ENCODE results near the gene CFAP126. TPM values are rescaled to one million over a fixed set of nuclear protein-coding genes. Genes with fewer than 3 reads are reported as not detected.
A peak's percentile ranks its signal among the peaks of the same experiment; 100 is the strongest.
"Not testable (repeated sequence)": the region's sequence is repeated elsewhere in the genome, so short reads cannot be mapped to it uniquely, and the experiment has no call there.

The CFAP126 gene, protein sequence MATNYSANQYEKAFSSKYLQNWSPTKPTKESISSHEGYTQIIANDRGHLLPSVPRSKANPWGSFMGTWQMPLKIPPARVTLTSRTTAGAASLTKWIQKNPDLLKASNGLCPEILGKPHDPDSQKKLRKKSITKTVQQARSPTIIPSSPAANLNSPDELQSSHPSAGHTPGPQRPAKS
- total RNA-seq (not detected), polyA plus RNA-seq (not detected)
- long read RNA-seq, donor 1 = 0 reads
- long read RNA-seq, donor 2, partial matches to known transcripts = 0 of 2 reads
- long read RNA-seq, donor 2, other reads (novel, unspliced or antisense) = 2 of 2 reads

DNA sequence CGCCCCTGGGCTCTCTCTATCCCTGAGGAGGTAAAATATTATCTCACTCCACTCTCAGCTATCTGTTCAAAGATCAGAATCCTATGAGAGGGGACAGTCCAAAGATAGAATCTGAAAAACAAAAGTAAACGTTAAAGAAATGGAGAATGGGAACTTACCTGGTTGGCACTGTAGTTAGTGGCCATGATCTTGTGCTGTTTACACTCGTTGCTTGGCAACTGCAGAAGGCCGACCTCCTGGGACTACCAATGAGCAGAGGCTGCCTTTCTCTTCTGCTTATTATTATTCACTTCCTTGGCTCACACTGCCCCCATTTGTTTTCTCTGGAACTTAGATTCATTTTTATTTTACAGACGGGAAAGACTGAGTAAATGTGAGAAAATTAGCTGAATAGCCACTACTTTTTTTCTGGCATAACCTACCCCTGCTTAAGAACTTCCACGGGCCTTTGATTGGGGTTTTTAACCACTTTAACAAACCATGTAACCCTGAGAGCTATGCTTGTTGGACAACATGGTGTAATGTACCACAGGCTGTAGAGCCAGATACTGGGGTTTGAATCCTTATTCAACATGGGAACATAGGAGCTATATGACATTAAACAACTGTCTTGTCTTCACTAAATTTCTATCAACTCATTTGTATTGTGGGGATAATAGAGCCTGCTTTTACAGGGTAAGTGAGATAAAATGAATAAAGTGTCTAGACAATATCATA lies at the start of gene CFAP126:
Gene CFAP126, minus strand, starts transcription at position 193 of the 717 bp plus-strand sequence. Its CDS starts 8 bp downstream, at position 185.
- no peaks in the 10 kb centered on the region for H3K27me3 ChIP-seq (ENCODE audit: control insufficient read depth in 1 of 2, insufficient read depth in 2 of 2, low read length in 1 of 2)
- ATAC-seq (ENCODE audit: low FRiP score) (peak; percentile 92), DNase-seq (peak in 1 of 2 donors; percentile 84)
- no peaks in the 10 kb centered on the region for H3K9me3 ChIP-seq (ENCODE audit: control insufficient read depth, low read length)
- WGBS, 2 donors = 16% methylated on average over 6 of the region's 6 CpGs
- no peaks in the 10 kb centered on the region for H3K4me1 ChIP-seq (ENCODE audit: control insufficient read depth in 1 of 2, insufficient read depth in 2 of 2, low read length in 2 of 2)
- H3K4me3 ChIP-seq (ENCODE audit: low read length in 2 of 2) = no peak within 1 kb of the TSS
- intact Hi-C loops (cut with DNase I) = loop anchor here (2.0 to 5.0 kb wide), 2 partner anchors 53 to 141 kb away; partner anchors contain the start of genes TOMM40L (in 2 of the 2) and SDHC (in 1 of the 2)
- H3K27ac ChIP-seq (ENCODE audit: low read depth in 1 of 2, low read length in 2 of 2) = peak within 1 kb of the TSS; percentile 67 to 79
- peaks cover 0 to 2% of the 10 kb centered on the region in 2 donors for H3K36me3 ChIP-seq (ENCODE audit: control insufficient read depth in 1 of 2, insufficient read depth in 2 of 2, low read length in 1 of 2)

DNA sequence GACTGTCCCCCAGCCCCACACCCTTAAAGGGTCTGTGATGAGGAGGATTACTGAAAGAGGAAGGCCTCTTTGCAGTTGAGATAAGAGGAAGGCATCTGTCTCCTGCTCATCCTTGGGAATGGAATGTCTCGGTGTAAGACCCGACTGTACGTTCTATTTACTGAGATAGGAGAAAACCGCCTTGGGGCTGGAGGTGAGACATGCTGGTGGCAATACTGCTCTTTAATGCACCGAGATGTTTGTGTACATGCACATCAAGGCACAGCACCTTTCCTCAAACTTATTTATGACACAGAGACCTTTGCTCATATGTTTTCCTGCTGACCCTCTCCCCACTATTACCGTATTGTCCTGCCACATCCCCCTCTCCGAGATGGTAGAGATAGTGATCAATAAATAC lies 45.4 kb upstream of the CFAP126 start:
- intact Hi-C loops (cut with DNase I) = not testable (repeated sequence)
- 95 to 97% methylated on average over 7 of the region's 7 CpGs for WGBS, 2 donors

DNA sequence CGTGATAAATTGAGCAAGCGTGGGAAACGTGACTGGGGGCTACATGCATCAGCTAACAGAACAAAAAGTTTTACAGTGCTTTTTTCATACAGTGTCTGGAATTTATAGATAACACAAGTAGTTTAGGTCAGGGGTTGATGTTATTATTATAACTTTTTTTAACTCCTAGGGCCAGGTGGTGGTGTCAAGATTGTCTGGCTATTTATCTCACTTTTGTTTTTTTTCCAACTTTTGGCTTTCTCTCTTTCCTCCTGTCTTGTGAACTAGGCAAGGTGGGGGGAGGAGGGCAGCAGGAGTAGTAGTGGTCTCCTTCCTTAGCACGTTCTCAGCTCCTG lies 42.9 kb upstream of the CFAP126 start:
- 65 to 68% methylated on average over 4 of the region's 4 CpGs for WGBS, 2 donors
- H3K4me1 ChIP-seq (ENCODE audit: control insufficient read depth in 1 of 2, insufficient read depth in 2 of 2, low read length in 2 of 2); H3K9me3 ChIP-seq (ENCODE audit: control insufficient read depth, low read length); DNase-seq; H3K36me3 ChIP-seq (ENCODE audit: control insufficient read depth in 1 of 2, insufficient read depth in 2 of 2, low read length in 1 of 2); H3K4me3 ChIP-seq (ENCODE audit: low read length in 2 of 2); H3K27ac ChIP-seq (ENCODE audit: low read depth in 1 of 2, low read length in 2 of 2); intact Hi-C loops (cut with DNase I); H3K27me3 ChIP-seq (ENCODE audit: control insufficient read depth in 1 of 2, insufficient read depth in 2 of 2, low read length in 1 of 2); ATAC-seq (ENCODE audit: low FRiP score): not testable (repeated sequence)

More for the DNA sequence above, 45.4 kb upstream of the CFAP126 start:
- H3K27ac ChIP-seq (ENCODE audit: low read depth in 1 of 2, low read length in 2 of 2); H3K4me3 ChIP-seq (ENCODE audit: low read length in 2 of 2); DNase-seq; H3K4me1 ChIP-seq (ENCODE audit: control insufficient read depth in 1 of 2, insufficient read depth in 2 of 2, low read length in 2 of 2); H3K36me3 ChIP-seq (ENCODE audit: control insufficient read depth in 1 of 2, insufficient read depth in 2 of 2, low read length in 1 of 2); H3K9me3 ChIP-seq (ENCODE audit: control insufficient read depth, low read length); H3K27me3 ChIP-seq (ENCODE audit: control insufficient read depth in 1 of 2, insufficient read depth in 2 of 2, low read length in 1 of 2); ATAC-seq (ENCODE audit: low FRiP score): not testable (repeated sequence)

DNA sequence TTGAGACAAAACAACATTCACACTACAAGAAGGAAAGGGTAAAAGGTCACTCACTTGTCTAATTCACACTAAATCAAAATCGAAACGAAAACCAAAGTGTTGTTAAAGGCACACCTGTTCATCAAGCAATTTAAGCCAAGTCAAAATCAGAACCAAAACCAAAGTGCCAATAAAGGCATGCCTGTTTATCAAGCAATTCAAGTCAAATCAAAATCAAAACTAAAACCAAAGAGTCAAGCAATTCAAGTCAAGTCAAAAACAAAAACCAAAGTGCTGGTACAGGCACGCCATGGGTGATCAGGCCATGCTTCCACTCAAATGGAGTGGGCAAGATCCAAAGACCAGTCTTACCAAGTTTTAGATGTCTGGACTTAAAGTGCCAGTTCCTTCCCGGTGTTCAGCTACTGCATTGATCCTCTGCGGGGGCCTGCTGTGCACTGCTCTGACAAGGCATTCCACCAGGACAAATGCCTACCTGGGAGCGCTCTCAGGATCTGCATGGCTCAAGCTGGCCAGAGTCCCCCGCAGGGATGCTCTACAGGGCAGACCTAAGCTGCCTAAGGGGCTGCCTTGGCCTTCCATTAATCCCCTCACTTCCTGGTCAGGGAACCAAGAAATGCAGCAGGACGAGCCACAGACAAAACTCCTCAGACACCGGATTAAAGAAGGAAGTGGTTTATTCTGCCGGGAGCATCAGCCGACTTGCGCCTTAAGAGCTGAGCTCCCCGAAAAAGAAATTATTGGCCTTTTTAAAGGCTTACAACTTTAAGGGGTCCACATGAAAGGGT lies 42.4 kb upstream of the CFAP126 start:
- H3K27me3 ChIP-seq (ENCODE audit: control insufficient read depth in 1 of 2, insufficient read depth in 2 of 2, low read length in 1 of 2); DNase-seq; intact Hi-C loops (cut with DNase I); ATAC-seq (ENCODE audit: low FRiP score); H3K27ac ChIP-seq (ENCODE audit: low read depth in 1 of 2, low read length in 2 of 2); H3K4me3 ChIP-seq (ENCODE audit: low read length in 2 of 2); H3K9me3 ChIP-seq (ENCODE audit: control insufficient read depth, low read length); H3K36me3 ChIP-seq (ENCODE audit: control insufficient read depth in 1 of 2, insufficient read depth in 2 of 2, low read length in 1 of 2); H3K4me1 ChIP-seq (ENCODE audit: control insufficient read depth in 1 of 2, insufficient read depth in 2 of 2, low read length in 2 of 2): not testable (repeated sequence)
- 75 to 76% methylated on average over 13 of the region's 13 CpGs for WGBS, 2 donors

DNA sequence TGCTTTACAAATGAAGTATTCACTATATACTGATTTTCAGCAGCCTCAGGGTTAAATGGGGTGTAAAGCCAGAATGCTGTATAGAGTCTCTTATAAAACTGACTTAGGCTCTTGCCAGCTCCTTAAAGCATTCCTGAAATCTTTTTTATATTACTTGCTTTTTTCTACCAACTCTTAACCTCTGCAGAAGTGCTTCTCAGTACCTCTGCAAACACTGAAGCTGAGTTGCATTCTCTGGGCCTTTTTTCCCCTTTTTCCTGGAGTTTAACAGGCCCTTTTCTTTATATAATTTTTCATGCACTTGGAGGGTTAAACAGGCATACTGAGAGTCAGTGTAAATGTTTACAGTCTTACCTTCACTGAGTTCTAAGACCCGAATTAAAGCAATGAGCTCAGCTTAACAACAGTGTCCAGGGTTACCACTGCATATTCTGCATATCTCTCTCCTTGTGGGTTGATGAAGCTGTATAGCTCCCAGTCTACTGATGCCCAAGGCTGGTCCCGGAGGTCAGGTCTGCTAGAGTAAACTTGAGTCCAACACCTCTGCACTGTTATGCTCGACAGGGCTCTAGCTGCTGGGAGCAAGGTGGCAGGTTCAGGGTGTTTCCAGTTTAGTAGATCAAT lies 40.9 kb upstream of the CFAP126 start:
- Histone ChIP-seq H3K4me3 (ENCODE audit: low read length in 2 of 2) (no peak overlapping the region), H3K4me1 (ENCODE audit: control insufficient read depth in 1 of 2, insufficient read depth in 2 of 2, low read length in 2 of 2) (no peaks in the 10 kb centered on the region), H3K27me3 (ENCODE audit: control insufficient read depth in 1 of 2, insufficient read depth in 2 of 2, low read length in 1 of 2) (no peaks in the 10 kb centered on the region), H3K27ac (ENCODE audit: low read depth in 1 of 2, low read length in 2 of 2) (no peak overlapping the region), H3K9me3 (ENCODE audit: control insufficient read depth, low read length) (no peaks in the 10 kb centered on the region), H3K36me3 (ENCODE audit: control insufficient read depth in 1 of 2, insufficient read depth in 2 of 2, low read length in 1 of 2) (no peaks in the 10 kb centered on the region)
- no peak for ATAC-seq (ENCODE audit: low FRiP score)
- intact Hi-C loops (cut with DNase I) = no loop called here
- no peak for DNase-seq
- WGBS, 2 donors = 33 to 36% methylated on average over 3 of the region's 3 CpGs

DNA sequence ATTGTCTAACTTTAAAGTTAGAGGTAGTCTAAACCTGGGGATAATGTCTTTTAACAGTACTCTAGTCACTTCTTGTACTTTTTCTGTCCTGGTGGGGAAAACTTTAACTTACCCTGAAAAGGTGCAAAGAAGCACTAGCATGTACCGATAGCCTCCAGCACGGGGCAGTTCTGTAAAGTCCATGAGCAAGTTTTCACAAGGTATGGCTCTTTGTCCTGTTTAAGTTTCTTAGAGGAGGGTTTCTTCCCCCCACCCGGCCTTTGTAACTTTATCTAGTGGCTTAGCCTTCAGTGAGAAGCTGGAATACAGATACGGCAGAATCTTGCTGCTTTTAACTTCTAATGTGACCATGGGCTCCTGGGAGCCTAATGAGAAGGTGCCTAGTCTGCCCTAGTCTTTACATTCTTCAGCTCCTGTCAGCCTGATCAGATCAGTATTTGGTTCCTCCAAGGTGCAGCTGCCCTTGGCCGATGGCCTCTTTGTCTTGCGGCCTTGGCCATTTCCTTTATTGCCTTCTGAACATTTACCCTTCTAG lies 39.8 kb upstream of the CFAP126 start:
- intact Hi-C loops (cut with DNase I) = no loop called here
- WGBS, 2 donors = 85 to 87% methylated on average over 6 of the region's 6 CpGs
- Histone ChIP-seq H3K9me3 (ENCODE audit: control insufficient read depth, low read length) (no peaks in the 10 kb centered on the region), H3K27me3 (ENCODE audit: control insufficient read depth in 1 of 2, insufficient read depth in 2 of 2, low read length in 1 of 2) (no peaks in the 10 kb centered on the region), H3K4me1 (ENCODE audit: control insufficient read depth in 1 of 2, insufficient read depth in 2 of 2, low read length in 2 of 2) (no peaks in the 10 kb centered on the region), H3K27ac (ENCODE audit: low read depth in 1 of 2, low read length in 2 of 2) (no peak overlapping the region), H3K4me3 (ENCODE audit: low read length in 2 of 2) (no peak overlapping the region), H3K36me3 (ENCODE audit: control insufficient read depth in 1 of 2, insufficient read depth in 2 of 2, low read length in 1 of 2) (no peaks in the 10 kb centered on the region)
- no peak for DNase-seq
- ATAC-seq (ENCODE audit: low FRiP score) = no peak

DNA sequence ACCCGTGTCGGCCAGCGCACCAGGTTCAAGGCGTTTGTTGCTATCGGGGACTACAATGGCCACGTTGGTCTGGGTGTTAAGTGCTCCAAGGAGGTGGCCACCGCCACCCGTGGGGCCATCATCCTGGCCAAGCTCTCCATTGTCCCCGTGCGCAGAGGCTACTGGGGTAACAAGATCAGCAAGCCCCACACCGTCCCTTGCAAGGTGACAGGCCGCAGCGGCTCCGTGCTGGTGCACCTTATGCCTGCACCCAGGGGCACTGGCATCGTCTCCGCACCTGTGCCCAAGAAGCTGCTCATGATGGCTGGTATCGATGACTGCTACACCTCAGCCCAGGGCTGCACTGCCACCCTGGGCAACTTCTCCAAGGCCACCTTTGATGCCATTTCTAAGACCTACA lies 38.9 kb upstream of the CFAP126 start:
- H3K4me3 ChIP-seq (ENCODE audit: low read length in 2 of 2); H3K27me3 ChIP-seq (ENCODE audit: control insufficient read depth in 1 of 2, insufficient read depth in 2 of 2, low read length in 1 of 2); ATAC-seq (ENCODE audit: low FRiP score); H3K36me3 ChIP-seq (ENCODE audit: control insufficient read depth in 1 of 2, insufficient read depth in 2 of 2, low read length in 1 of 2); H3K4me1 ChIP-seq (ENCODE audit: control insufficient read depth in 1 of 2, insufficient read depth in 2 of 2, low read length in 2 of 2); H3K9me3 ChIP-seq (ENCODE audit: control insufficient read depth, low read length); intact Hi-C loops (cut with DNase I); DNase-seq; H3K27ac ChIP-seq (ENCODE audit: low read depth in 1 of 2, low read length in 2 of 2): not testable (repeated sequence)
- WGBS, 2 donors = 96 to 98% methylated on average over 17 of the region's 17 CpGs

DNA sequence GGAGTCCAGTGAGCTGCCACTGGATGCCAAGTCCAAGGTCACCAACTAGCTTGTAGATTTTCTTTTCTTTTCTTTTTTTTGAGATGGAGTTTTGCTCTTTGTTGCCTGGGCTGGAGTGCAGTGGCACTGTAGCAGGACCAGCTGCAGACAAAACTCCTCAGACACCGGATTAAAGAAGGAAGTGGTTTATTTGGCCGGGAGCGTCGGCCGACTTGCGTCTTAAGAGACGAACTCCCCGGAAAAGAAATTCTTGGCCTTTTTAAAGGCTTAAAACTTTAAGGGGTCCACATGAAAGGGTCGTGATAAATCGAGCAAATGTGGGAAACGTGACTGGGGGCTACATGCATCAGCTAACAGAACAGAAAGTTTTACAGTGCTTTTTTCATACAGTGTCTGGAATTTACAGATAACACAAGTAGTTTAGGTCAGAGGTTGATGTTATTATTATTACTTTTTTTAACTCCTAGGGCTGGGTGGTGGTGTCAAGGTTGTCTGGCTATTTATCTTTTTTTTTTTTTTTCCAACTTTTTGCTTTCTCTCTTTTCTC lies 36.4 kb upstream of the CFAP126 start:
- no peak for ATAC-seq (ENCODE audit: low FRiP score)
- Histone ChIP-seq H3K36me3 (ENCODE audit: control insufficient read depth in 1 of 2, insufficient read depth in 2 of 2, low read length in 1 of 2) (no peaks in the 10 kb centered on the region), H3K4me3 (ENCODE audit: low read length in 2 of 2) (no peak overlapping the region), H3K27ac (ENCODE audit: low read depth in 1 of 2, low read length in 2 of 2) (no peak overlapping the region), H3K27me3 (ENCODE audit: control insufficient read depth in 1 of 2, insufficient read depth in 2 of 2, low read length in 1 of 2) (no peaks in the 10 kb centered on the region), H3K4me1 (ENCODE audit: control insufficient read depth in 1 of 2, insufficient read depth in 2 of 2, low read length in 2 of 2) (no peaks in the 10 kb centered on the region), H3K9me3 (ENCODE audit: control insufficient read depth, low read length) (no peaks in the 10 kb centered on the region)
- 38 to 45% methylated on average over 11 of the region's 11 CpGs for WGBS, 2 donors
- intact Hi-C loops (cut with DNase I) = no loop called here
- DNase-seq = no peak

Measured in aorta (tissue), 5 donors.